HUES6 (cell line): Measurements from ENCODE around the gene HCN2.
A peak's percentile ranks its signal among the peaks of the same experiment; 100 is the strongest.

Experiments used
- H3K27ac ChIP-seq: 2 replicates; pipeline ENCODE4 v1.7.0; 2013; ENCODE audit warnings: low read depth, mild to moderate bottlenecking, low read length, inconsistent platforms
- H3K27me3 ChIP-seq: 2 replicates; pipeline ENCODE4 v1.6.1; 2013; ENCODE audit warnings: low read length; ENCODE audit not compliant: control insufficient read depth, insufficient read depth
- H3K36me3 ChIP-seq: 2 replicates; pipeline ENCODE4 v1.6.1; 2013; ENCODE audit warnings: low read length; ENCODE audit not compliant: control insufficient read depth, insufficient read depth
- H3K4me1 ChIP-seq: 2 replicates; pipeline ENCODE4 v1.6.1; 2013; ENCODE audit warnings: low read length; ENCODE audit not compliant: control insufficient read depth, insufficient read depth
- H3K4me3 ChIP-seq: 2 replicates; pipeline ENCODE4 v1.5.1; 2013; ENCODE audit warnings: low read depth, low read length
- H3K9ac ChIP-seq: one replicate; pipeline ENCODE4 v1.6.1; 2013; ENCODE audit warnings: mild to moderate bottlenecking, low read length
- H3K9me3 ChIP-seq: 2 replicates; pipeline ENCODE4 v1.6.1; 2013; ENCODE audit warnings: low read depth, low read length; ENCODE audit not compliant: control insufficient read depth, insufficient read depth

The HCN2 gene

GRCh38 chr19:608155-609003, 18.7 kb downstream of the HCN2 start:
- H3K4me3 ChIP-seq = no peak overlapping the region
- H3K36me3 ChIP-seq = no peaks in the 10 kb centered on the region
- H3K9ac ChIP-seq = no peak overlapping the region
- H3K27me3 ChIP-seq = no peaks in the 10 kb centered on the region
- no peak overlapping the region for H3K27ac ChIP-seq
- 0 out of 2 replicates have a peak, but pooled peaks cover 4% of the 10 kb centered on the region for H3K9me3 ChIP-seq
- H3K4me1 ChIP-seq = peaks cover 9% of the 10 kb centered on the region; the same call in 1 of the 2 replicates

- H3K27me3 ChIP-seq = no peaks in the 10 kb centered on the region
- no peak overlapping the region for H3K4me3 ChIP-seq
- H3K9me3 ChIP-seq = 0 out of 2 replicates have a peak, but pooled peaks cover 2% of the 10 kb centered on the region
These were observed 19.3 kb downstream of the HCN2 start for GRCh38 chr19:609004-609346.

GRCh38 chr19:610071-610800, 20.6 kb downstream of the HCN2 start:
- Histone ChIP-seq H3K9ac (peak overlapping the region; percentile 71), H3K4me3 (peak overlapping the region; percentile 30; the same call in 1 of the 2 replicates), H3K9me3 (no peaks in the 10 kb centered on the region), H3K27ac (peak overlapping the region; percentile 11; the same call in 1 of the 2 replicates), H3K4me1 (peaks cover 9% of the 10 kb centered on the region; the same call in 1 of the 2 replicates), H3K27me3 (no peaks in the 10 kb centered on the region), H3K36me3 (peaks cover 11% of the 10 kb centered on the region)

More at GRCh38 chr19:609004-609346, 19.3 kb downstream of the HCN2 start:
- H3K9ac ChIP-seq = no peak overlapping the region
- H3K27ac ChIP-seq = no peak overlapping the region
- peaks cover 9% of the 10 kb centered on the region; the same call in 1 of the 2 replicates for H3K4me1 ChIP-seq
- peaks cover under 1% of the 10 kb centered on the region; the same call in 1 of the 2 replicates for H3K36me3 ChIP-seq

GRCh38 chr19:610801-611480, 21.3 kb downstream of the HCN2 start:
- Histone ChIP-seq H3K27ac (peak overlapping the region; percentile 11; the same call in 1 of the 2 replicates), H3K36me3 (peaks cover 16% of the 10 kb centered on the region), H3K27me3 (no peaks in the 10 kb centered on the region), H3K4me3 (peak overlapping the region; percentile 30; the same call in 1 of the 2 replicates), H3K9me3 (no peaks in the 10 kb centered on the region), H3K4me1 (peaks cover 9% of the 10 kb centered on the region; the same call in 1 of the 2 replicates), H3K9ac (peak overlapping the region; percentile 71)

GRCh38 chr19:611481-611868, 21.8 kb downstream of the HCN2 start:
- Histone ChIP-seq H3K27ac (no peak overlapping the region), H3K9ac (peak overlapping the region; percentile 71), H3K36me3 (peaks cover 16% of the 10 kb centered on the region), H3K27me3 (no peaks in the 10 kb centered on the region), H3K4me1 (peaks cover 9% of the 10 kb centered on the region; the same call in 1 of the 2 replicates), H3K4me3 (no peak overlapping the region), H3K9me3 (no peaks in the 10 kb centered on the region)

GRCh38 chr19:612941-613340, 23.3 kb downstream of the HCN2 start:
- Histone ChIP-seq H3K4me3 (no peak overlapping the region), H3K27ac (no peak overlapping the region), H3K27me3 (no peaks in the 10 kb centered on the region), H3K9ac (no peak overlapping the region), H3K36me3 (peaks cover 24% of the 10 kb centered on the region), H3K9me3 (no peaks in the 10 kb centered on the region), H3K4me1 (peaks cover 9% of the 10 kb centered on the region; the same call in 1 of the 2 replicates)

GRCh38 chr19:613732-614567, 24.3 kb downstream of the HCN2 start:
- H3K27me3 ChIP-seq = no peaks in the 10 kb centered on the region
- no peaks in the 10 kb centered on the region for H3K9me3 ChIP-seq
- H3K9ac ChIP-seq = no peak overlapping the region

DNA sequence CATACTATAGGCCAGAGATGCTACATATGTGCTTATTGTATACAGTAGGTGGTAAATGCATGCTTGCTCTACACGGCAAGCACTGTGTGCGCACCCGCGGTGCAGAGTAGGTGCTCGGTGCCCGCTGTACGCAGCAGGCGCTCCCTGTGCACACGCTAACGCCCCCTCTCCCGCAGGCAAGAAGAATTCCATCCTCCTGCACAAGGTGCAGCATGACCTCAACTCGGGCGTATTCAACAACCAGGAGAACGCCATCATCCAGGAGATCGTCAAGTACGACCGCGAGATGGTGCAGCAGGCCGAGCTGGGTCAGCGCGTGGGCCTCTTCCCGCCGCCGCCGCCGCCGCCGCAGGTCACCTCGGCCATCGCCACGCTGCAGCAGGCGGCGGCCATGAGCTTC, 25.9 kb downstream of the HCN2 start:
- H3K9me3 ChIP-seq = no peaks in the 10 kb centered on the region
- no peaks in the 10 kb centered on the region for H3K27me3 ChIP-seq
- H3K4me3 ChIP-seq = peak overlapping the region; percentile 16; the same call in 1 of the 2 replicates
- H3K4me1 ChIP-seq = peaks cover 9% of the 10 kb centered on the region; the same call in 1 of the 2 replicates
- peaks cover 50% of the 10 kb centered on the region for H3K36me3 ChIP-seq
- no peak overlapping the region for H3K27ac ChIP-seq
- H3K9ac ChIP-seq = no peak overlapping the region

More at GRCh38 chr19:613732-614567, 24.3 kb downstream of the HCN2 start:
- Histone ChIP-seq H3K4me3 (no peak overlapping the region), H3K27ac (no peak overlapping the region), H3K36me3 (peaks cover 34% of the 10 kb centered on the region), H3K4me1 (peaks cover 9% of the 10 kb centered on the region; the same call in 1 of the 2 replicates)

DNA sequence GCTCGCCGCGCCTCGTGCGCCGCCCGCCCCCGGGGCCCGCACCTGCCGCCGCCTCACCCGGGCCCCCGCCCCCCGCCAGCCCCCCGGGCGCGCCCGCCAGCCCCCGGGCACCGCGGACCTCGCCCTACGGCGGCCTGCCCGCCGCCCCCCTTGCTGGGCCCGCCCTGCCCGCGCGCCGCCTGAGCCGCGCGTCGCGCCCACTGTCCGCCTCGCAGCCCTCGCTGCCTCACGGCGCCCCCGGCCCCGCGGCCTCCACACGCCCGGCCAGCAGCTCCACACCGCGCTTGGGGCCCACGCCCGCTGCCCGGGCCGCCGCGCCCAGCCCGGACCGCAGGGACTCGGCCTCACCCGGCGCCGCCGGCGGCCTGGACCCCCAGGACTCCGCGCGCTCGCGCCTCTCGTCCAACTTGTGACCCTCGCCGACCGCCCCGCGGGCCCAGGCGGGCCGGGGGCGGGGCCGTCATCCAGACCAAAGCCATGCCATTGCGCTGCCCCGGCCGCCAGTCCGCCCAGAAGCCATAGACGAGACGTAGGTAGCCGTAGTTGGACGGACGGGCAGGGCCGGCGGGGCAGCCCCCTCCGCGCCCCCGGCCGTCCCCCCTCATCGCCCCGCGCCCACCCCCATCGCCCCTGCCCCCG, 26.5 kb downstream of the HCN2 start:
- no peaks in the 10 kb centered on the region for H3K27me3 ChIP-seq
- H3K9ac ChIP-seq = no peak overlapping the region
- H3K36me3 ChIP-seq = peaks cover 50% of the 10 kb centered on the region
- peaks cover 4% of the 10 kb centered on the region; the same call in 1 of the 2 replicates for H3K4me1 ChIP-seq
- no peak overlapping the region for H3K4me3 ChIP-seq
- H3K27ac ChIP-seq = no peak overlapping the region
- no peaks in the 10 kb centered on the region for H3K9me3 ChIP-seq
